Stimulated activated CD4-positive, alpha-beta T cell treated with anti-CD3 and anti-CD28 coated beads, Interleukin-15, amount 100 ng/mL, for 48 hours (primary cell): ENCODE data around the gene DGKB.

Experiments
- DNase-seq, 2 donors: peaks; one replicate each; pipeline ENCODE4 v3.0.0-alpha.2; 2020; ENCODE audit warnings: low read depth in 2 of 2

DGKB gene

DNA sequence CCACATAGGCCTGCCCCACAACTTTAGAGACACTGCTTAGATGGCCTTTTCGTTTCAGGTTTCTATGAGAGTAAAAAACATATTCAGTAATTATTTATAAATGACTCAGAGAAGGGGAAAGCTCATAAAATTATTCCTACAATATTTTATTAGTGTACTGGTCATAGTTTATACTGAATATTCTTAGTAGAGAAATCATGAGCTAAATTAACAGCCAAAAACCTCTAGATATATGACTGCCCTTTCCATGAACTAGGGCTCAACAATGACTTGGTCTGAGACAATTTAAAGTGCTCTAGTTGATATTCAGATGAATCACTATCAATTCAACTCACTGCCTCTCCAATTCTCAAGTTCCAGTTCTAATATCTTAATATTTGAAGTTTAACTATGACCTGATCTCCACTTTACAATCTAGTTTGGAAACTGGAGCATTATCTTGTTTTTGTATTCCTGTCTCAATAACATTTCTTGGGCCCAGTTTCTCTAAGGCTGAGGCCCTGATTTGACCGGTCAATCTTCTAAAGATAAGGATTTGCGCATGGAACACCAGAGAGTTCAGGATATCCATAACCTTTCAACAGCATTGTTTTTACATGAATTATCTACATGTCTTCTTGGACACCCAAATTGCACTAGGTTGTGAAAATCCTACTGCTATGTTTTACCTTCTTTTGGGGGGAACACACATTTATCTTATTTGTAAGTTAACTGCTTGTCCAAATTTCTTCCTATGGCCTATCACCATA lies 141.6 kb downstream of the DGKB start:
- no peak for DNase-seq

DNA sequence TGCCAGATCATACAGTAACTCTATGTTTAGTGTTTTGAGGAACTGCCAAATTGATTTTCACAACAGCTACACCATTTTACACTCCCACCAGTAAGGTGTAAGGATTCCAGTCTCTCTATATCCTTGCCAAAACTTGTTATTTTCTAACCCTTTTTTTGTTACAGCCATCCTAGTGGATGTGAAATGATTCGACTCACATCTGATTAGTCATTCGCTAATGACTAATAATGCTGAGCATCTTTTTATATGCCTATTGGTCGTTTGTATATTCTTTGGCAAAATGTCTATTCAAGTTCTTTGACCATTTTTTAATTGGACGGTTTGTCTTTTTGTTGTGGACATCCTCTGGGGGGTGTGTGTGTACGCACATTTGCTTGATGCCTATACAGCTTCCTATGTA lies 142.8 kb downstream of the DGKB start:
- DNase-seq = no peak

DNA sequence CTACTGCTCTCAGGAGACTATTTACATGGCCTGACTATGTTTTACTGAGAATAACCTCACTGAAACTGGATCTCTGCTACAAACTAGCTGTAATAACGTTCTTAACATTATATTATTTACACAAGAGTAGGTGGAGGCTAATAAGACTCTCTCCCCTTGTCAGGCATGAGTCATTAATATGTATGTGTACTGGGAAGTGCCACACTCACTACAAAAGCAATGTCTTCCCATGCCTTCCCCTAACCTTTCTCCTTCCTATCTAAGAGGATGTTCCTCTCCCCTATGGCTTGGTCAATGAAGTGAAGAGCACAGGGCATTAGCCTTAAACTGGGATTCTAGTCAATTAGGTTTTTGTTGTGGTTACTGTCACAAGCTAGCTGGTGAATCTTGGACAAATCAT lies 147.9 kb downstream of the DGKB start:
- no peak for DNase-seq

DNA sequence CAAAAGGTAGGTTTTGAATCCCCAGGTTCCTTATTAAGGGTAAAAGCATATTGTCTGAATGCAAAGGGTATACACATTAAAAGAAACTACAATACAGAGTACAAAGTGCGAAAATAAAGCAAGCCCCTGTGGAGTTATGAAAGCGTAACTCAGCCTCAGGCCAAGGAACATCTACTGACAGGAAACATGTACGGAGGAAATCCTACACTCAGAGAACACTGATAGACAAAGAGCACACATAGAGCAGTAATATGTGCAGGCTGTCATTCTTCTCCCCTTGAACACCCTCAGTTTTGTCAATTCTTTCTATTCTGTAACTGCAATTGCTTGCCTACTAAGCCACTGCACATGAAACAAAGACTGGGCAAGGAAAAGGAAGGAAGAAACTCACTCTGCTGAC lies 150.2 kb downstream of the DGKB start:
- DNase-seq = no peak

DNA sequence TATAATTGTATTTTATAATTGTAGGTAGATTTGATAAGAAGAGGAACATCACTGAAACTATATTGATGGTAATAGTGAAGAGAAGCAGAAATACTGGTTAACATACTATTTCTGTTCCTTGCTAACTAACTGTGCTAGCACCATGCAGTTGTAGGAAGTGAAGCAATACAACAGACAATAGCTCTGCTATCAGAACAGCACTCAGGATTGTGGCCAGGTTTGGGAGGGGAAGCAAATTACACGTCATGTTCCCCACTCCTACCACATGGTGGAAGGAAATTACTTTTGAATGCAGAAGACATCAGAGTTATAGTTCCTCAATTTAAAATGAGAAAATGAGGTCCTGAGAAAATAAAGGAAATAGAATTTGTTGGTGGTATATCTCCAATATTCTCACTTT lies 151.1 kb downstream of the DGKB start:
- DNase-seq = no peak

DNA sequence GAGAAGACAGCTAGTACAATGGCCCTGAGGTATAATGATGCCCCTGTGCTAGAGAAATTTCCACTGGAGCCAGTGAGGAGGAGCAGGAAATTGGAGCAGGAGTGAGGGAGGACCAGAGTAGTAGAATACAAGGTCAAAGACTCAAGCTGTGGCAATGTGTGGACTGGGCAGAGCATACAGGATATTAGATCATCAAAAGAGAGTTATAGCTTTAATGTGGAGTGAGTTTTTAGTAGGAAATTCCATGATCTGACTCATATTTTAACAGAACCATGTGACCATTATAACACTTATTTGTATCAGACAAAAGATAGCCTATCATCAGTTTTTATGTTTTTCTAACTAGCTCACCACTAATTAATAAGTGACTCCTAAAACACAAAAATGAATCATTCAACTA lies 154.1 kb downstream of the DGKB start:
- no peak for DNase-seq

DNA sequence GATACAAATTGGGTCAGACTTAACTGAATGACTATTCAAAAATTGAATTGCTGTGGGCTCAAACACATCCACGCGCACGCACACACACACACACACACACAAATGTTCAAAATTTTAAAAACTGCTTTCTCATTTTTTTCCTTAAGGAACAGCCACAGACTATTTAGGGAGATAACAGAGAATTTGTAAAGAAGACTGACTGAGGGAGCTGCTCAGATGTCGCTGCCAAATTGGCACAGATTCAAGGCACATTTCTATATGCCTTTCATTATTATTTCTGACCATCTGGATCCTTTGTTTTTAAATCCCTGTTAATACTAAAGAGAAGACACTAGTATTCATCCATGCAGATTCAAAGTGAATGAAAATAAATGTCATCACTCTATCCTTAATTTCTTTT lies 154.8 kb downstream of the DGKB start:
- no peak for DNase-seq

DNA sequence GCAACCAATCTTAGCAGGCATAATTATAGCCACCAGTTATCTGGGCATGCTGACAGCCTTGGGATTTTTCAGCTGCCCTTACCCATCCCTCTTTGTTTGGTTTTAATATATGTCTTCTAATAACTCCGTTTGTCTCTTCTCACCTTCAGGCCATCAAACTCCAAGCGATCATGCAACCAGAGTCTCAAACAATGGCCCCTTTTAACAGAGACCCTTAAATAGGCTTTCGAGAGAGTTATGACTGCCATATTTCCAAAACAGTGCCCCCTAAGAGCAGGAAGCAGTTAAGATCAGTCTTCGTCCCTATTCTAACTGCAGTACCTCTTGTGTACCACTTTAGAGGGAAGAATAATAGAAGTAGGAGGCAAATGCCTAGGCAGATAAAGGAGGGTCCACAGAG lies 157.5 kb downstream of the DGKB start:
- DNase-seq = no peak

DNA sequence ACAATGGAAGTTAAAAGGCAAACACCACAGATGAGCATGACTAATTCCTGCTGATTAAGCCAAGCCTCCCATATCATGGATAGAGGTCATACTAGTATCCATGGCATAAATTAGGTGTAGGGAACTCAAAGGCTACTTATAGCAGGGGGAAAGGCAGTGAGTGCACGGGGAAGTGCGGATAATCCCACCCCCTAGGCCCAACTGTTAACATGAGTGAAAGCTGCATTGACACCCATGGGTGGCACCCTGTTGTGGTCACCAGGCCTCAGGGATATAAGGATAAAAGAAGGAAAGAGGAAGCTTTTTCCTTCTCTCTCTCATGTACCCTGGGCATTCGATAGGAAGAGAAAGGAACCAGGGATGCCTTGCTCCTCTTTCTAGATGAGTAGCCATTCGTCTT lies 161.9 kb downstream of the DGKB start:
- DNase-seq = no peak

DNA sequence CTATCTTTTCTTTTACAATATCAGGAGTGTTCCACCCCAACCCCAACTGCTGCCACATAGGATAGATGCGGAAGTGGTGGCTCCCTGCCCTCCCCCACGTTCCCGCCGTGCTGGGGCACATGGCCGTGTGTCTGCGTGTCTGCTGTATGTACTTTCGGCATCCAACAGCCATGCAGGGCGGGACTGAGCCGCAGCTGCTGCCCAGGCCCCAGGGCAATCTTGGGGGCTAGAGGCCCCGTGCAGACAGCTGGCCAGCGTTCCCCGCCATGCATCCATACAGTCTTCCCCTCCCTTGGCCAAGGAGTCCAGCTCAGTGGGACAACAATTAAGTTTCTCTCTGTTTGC lies 162.7 kb downstream of the DGKB start:
- DNase-seq = no peak

DNA sequence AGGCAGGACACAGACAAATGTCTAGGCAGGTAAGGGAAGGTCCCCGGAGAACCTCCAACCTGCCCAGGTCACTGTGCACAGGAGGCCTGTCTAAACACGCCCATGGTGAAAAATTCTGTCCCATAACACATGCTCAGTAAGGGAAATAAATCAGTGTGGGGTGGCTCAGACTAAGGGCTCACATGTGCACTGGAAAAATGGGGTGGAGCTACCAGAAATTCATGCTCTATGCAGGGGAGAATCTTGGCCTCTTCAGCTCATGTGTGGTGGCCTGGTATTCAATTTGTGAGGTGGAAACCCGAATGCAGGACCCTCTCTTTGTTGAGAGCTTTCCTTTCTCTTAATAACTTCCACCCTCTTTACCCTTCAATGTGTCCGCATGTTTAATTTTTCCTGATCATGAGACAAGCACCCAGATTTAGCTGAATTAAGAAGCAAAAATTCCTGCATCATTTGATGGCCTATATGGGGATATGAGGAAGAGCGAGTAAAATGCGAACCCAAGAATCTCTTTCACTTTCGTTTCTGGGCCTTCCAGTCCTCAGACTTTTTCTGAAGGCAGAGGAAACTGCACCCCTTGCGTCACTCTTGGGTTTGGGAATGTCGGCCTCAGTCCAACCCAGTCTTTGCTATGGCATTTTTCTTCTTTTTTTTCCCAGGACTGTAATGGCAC lies 163.2 kb downstream of the DGKB start:
- no peak for DNase-seq

DNA sequence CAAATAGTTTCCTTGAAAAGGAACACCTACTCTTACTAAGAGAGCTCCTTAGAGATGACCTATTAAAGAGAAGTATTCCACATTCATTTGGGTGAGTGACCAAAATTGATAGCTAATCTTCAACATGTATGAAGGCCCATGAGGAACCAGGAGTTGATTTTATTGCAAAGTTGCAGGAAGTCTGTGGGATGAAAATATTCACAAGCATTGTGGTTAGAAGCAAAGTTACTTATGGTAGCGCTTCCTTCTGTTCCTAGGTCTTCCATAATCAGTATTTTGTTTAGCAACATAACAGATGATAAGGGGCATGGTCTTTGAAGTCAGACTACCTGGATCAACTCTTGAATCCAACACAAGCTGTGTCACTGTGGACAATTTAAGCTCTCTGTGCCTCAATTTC lies 164.5 kb downstream of the DGKB start:
- no peak for DNase-seq

DNA sequence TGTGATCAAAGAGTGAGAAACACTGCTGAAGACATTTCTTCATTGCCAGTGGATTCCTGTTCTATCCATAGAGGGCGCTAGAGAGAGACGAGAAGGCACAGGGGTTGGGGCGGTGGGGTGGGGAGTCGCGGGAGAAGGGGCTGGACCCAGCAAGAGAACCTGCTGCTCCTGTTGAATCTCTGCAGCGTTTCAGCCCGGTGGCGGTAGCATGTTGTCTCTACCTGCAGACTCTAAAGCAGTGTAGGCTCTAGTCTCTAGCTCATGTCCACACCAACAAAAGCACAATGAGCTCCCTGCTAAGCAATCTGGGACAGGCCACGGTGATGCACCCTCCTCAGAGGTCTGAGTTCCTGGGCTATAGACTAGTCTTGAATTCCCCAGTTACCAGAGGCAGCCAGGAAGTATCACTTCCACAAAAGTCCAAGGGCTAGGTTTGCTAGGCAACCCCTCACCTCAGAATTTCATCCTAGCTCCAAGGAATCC lies 167.7 kb downstream of the DGKB start:
- no peak for DNase-seq

DNA sequence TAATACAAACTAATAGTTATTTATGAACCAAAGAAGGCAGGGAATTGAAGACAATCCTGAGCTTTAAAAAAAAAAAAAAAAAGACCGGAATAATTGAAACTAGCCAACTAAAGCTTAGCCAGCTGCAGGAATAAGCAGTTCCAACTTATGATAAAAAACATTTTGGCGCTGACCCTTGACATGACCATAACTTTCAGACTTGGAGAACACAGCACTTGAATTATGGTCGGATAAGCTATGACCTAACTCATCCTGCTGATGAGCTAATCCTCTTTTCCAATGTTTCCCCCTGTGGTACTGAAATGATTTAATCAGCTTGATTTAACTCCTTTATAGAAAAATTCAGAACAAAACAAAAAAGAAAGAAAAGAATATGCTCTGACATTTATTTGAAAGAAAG lies 181.8 kb downstream of the DGKB start:
- DNase-seq = no peak

DNA sequence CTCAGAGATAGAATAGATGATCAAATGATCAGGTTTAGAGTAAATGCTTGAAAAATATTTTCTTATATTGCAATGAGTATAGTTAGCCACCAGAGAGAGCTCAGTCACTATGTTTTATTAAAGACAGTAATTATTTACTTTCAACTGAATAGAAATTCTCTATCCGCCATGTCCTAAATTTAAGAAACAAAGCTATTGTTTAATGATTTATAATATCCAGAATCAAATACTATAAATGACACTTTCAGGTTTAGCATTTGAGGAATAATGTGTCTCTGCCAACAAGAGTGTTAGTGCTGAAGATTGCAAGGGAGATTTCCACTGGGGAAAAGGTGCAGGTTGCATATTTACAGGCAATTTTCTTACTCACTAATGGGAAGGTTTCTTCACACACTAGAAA lies 184.7 kb downstream of the DGKB start:
- DNase-seq = no peak

DNA sequence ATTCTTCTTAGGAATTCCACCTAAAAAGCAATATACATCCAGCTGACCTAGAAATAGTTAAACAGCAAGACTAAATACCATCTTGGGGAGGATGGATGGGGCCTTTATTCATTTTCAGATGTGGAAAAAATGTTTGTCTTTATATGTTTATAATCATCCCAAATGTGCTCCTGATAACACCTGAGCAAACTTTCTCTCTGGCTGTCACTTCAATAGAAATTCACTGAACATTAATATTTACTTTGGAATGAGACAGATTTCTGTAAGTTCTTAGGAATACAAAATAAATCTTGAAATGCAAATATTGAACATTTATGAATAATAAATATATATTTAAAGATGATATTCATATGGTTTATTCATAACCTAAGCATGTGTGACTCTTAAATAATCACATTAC lies 185.4 kb downstream of the DGKB start:
- no peak for DNase-seq

DNA sequence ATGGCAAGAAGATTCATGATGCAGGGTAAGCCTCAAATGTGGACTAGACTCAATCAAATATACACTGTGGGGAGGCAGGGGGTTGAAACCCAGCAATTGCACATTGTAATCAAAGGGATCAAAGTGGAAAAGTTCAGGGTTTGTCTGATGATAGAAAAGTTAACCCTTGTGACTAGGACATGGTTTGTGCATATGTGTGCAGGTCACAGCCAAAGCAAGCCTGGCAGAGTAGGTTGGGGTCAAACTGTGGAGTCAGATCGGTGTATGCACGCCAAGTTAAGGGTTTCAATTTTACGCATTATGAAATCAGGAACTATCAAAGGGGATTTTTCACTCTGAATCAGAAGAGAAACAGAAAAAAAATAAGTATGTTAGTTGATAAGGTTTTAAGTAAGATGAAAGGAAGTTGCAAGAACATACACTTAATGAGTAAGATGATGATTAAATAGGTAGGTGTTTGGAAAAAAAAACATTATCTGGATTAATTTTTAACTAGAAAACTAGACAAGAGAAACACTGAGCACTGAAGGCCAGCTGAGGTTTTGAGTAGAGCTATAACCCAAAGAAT lies 188.3 kb downstream of the DGKB start:
- no peak for DNase-seq

DNA sequence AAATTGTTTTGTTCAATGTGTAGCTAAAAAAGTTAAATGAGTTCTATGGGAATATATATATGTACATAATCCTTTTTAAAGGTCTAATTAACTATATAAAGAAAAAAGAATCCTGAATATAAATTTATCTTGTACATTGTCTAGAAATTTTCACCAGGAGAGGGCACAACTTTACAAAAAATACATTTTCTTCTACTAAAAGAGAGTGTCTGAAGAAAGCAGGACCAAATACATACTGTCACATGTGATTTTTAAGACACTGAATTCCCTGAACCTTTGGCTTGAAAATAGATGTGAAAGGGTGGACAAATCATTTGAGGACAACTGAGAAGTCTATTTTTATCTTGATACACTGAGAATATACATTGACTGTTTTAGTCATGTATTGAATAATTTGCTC lies 204.3 kb downstream of the DGKB start:
- DNase-seq = no peak

DNA sequence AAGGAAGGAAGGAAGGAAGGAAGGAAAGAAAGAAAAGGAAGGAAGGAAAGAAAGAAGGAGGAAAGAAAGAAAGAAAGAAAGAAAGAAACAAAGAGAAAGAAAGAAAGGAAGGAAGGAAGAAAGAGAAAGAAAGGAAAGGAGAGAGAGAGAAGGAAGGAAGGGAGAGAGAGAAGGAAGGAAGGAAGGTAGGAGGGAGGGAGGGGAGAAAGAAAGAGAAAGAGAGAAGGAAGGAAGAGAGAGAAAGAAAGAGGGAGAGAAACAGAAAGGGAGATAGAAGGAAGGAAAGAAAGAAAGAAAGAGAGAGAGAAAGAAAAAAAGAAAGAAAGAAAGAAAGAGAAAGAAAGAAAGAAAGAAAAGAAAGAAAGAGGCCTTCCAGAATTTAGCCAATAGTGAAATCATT lies 204.9 kb downstream of the DGKB start:
- DNase-seq = no peak

DNA sequence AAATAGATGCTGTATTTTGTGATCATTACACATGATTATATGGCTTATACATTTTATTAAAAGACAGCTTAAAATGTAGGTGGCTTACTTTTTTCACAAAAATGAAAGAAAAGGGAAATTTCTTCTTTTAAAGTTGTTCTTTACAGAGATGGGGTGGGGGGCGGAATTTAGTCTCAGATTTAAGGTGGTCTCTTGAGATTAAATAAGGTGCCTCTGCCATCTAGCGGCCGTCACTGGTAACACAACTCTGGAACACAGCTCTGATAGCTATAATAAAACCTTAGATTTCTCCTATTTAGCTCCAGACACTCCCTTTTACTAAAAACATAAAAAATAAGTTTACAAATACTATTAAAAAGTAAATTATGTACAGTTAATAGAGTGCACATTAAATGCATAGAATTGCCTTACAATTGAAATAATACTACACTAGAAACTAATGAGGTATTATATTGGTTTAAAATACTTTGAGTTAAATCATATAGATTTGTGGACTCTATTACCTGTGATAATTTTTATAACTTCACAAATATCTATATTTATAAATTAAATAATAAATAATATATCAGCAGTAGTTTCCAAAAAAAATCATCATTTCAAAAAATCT lies 210.9 kb downstream of the DGKB start:
- DNase-seq = peak in 1 of 2 donors; percentile 12

DNA sequence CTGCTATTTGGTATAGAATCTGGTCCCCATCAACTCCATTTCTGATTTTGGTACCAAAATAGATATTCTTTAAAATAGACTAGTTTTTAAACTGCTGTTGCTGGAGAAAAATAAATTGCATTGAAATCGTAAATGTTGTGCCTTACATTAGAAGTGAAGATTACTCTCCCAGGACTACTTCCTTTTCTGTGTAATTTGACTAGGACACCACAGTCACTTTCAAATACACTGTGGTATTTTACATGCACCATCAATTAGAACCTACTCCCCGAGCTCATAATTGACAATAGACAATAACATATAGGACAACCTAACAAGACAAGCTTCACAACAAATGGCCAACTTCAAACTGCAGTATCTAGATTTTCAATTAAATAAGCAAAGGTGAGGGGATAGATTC lies 211.5 kb downstream of the DGKB start:
- DNase-seq = no peak

DNA sequence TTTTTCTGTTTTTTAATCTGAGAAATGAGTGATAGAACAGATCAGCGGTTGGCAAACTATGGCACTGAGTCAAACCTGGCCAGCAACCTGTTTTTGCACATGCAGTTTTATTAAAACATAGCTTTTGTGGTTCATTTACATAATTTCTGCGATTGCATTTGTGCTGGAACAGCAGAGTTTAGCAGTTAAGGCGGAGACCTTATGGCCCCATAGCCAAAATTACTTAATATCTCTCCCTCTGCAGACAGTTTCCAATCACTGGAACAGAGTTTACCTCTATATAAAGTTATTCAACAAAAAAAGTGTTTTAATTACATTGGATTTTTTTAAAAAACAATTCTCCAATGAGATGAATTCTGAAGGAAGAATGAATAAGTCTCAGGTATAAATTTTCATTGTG lies 212.1 kb downstream of the DGKB start:
- DNase-seq = no peak

DNA sequence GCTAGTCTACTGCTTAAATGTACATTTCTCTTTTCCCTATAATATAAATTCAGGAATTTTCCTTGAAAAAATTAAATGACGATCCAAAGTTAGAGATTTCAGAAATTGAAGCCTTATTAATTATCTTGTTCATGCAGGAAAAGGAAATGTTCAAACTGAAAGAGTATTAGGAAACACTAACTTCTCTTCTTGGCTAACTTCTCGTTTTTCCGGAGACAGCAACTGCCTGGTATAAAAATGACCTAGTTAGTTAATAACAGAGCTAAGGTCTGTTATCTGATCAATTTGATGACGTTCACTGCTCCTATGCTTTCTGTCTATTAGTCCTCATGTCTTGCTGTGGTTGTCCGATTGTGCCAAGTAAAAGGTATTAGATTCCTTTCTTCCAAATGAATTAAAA lies 212.5 kb downstream of the DGKB start:
- no peak for DNase-seq
